ENCODE data around the gene EZR.

The EZR gene

DNA sequence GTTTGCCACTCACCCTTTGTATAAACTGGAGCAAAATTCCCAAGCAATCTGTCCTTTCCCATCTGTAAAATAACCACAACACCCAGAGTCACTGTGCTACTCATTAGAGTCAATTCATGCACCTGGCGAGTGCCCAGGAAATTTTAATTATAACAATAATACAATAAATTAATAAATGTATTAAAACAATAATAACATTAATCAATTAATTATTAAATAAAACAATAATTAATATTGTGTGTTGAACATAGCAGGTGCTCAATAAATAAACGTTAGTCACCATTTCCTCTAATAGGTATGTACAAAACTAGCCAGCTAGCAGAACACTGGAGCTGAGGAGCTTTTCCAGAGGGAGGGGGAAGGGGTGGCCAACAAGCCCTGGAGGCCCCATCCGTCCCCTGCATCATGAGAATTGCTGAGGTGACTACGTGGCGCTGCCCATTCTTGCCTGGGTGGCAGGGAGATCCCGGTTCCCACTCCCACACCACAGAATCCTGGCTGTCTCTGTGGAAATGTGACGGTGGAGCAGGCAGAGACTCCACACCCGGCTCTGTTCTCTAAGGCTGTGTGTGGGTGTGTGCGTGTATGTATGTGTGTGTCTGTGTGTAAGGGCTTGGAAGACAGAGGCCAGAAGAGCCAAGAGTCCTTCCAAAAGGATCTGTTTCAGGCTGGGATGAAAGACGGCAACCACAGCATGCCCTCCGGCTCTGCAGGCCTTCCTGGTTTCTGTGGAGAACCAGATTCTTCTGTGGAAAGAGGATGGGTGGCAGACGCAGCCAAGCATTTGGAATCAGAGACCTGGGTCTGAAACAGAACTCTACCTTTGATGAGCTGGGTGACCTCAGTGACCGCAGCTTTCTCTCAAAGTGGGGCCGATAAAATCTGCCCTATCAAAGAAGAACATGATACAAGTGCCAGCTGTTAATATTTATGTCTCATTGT lies 18.8 kb upstream of the EZR start:
- DNase-seq (ENCODE audit: low read depth in 1 of 2, low spot score in 1 of 2), result no peak
- no peak overlapping the region for H3K27ac ChIP-seq (replicated peaks)
- no peak overlapping the region for H3K4me3 ChIP-seq (replicated peaks; ENCODE audit: insufficient read depth, low read length)
- no peaks in the 10 kb centered on the region for H3K27me3 ChIP-seq (ENCODE audit: insufficient read depth, poor library complexity, severe bottlenecking)
- TF ChIP-seq SPI1 (IDR thresholded peaks at IDR 0.05; ENCODE audit: borderline replicate concordance, low read depth) (no peak), GABPA (IDR thresholded peaks at IDR 0.05; ENCODE audit: low read depth) (no peak), POLR2AphosphoS5 (IDR thresholded peaks at IDR 0.05; ENCODE audit: low read depth) (no peak)
- TF ChIP-seq, protein P1, sequence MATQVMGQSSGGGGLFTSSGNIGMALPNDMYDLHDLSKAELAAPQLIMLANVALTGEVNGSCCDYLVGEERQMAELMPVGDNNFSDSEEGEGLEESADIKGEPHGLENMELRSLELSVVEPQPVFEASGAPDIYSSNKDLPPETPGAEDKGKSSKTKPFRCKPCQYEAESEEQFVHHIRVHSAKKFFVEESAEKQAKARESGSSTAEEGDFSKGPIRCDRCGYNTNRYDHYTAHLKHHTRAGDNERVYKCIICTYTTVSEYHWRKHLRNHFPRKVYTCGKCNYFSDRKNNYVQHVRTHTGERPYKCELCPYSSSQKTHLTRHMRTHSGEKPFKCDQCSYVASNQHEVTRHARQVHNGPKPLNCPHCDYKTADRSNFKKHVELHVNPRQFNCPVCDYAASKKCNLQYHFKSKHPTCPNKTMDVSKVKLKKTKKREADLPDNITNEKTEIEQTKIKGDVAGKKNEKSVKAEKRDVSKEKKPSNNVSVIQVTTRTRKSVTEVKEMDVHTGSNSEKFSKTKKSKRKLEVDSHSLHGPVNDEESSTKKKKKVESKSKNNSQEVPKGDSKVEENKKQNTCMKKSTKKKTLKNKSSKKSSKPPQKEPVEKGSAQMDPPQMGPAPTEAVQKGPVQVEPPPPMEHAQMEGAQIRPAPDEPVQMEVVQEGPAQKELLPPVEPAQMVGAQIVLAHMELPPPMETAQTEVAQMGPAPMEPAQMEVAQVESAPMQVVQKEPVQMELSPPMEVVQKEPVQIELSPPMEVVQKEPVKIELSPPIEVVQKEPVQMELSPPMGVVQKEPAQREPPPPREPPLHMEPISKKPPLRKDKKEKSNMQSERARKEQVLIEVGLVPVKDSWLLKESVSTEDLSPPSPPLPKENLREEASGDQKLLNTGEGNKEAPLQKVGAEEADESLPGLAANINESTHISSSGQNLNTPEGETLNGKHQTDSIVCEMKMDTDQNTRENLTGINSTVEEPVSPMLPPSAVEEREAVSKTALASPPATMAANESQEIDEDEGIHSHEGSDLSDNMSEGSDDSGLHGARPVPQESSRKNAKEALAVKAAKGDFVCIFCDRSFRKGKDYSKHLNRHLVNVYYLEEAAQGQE (IDR thresholded peaks at IDR 0.05; ENCODE audit: insufficient replicate concordance, low read depth), result no peak
- TF ChIP-seq, protein P2, sequence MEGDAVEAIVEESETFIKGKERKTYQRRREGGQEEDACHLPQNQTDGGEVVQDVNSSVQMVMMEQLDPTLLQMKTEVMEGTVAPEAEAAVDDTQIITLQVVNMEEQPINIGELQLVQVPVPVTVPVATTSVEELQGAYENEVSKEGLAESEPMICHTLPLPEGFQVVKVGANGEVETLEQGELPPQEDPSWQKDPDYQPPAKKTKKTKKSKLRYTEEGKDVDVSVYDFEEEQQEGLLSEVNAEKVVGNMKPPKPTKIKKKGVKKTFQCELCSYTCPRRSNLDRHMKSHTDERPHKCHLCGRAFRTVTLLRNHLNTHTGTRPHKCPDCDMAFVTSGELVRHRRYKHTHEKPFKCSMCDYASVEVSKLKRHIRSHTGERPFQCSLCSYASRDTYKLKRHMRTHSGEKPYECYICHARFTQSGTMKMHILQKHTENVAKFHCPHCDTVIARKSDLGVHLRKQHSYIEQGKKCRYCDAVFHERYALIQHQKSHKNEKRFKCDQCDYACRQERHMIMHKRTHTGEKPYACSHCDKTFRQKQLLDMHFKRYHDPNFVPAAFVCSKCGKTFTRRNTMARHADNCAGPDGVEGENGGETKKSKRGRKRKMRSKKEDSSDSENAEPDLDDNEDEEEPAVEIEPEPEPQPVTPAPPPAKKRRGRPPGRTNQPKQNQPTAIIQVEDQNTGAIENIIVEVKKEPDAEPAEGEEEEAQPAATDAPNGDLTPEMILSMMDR (IDR thresholded peaks at IDR 0.05; ENCODE audit: insufficient read depth, low read length), result no peak

- no peaks in the 10 kb centered on the region for H3K27me3 ChIP-seq (ENCODE audit: insufficient read depth, poor library complexity, severe bottlenecking)
- peak in 1 of 2 experiments; percentile 15 for DNase-seq (ENCODE audit: low read depth in 1 of 2, low spot score in 1 of 2)
- TF ChIP-seq, protein P2 (IDR thresholded peaks at IDR 0.05; ENCODE audit: insufficient read depth, low read length), result no peak
- TF ChIP-seq POLR2AphosphoS5 (IDR thresholded peaks at IDR 0.05; ENCODE audit: low read depth) (no peak), SPI1 (IDR thresholded peaks at IDR 0.05; ENCODE audit: borderline replicate concordance, low read depth) (no peak), GABPA (IDR thresholded peaks at IDR 0.05; ENCODE audit: low read depth) (no peak)
- TF ChIP-seq, protein P1 (IDR thresholded peaks at IDR 0.05; ENCODE audit: insufficient replicate concordance, low read depth), result no peak
- no peak overlapping the region for H3K4me3 ChIP-seq (replicated peaks; ENCODE audit: insufficient read depth, low read length)
- no peak overlapping the region for H3K27ac ChIP-seq (replicated peaks)
These were observed 17.6 kb upstream of the EZR start for GRCh38 chr6:158836625-158837311.

DNA sequence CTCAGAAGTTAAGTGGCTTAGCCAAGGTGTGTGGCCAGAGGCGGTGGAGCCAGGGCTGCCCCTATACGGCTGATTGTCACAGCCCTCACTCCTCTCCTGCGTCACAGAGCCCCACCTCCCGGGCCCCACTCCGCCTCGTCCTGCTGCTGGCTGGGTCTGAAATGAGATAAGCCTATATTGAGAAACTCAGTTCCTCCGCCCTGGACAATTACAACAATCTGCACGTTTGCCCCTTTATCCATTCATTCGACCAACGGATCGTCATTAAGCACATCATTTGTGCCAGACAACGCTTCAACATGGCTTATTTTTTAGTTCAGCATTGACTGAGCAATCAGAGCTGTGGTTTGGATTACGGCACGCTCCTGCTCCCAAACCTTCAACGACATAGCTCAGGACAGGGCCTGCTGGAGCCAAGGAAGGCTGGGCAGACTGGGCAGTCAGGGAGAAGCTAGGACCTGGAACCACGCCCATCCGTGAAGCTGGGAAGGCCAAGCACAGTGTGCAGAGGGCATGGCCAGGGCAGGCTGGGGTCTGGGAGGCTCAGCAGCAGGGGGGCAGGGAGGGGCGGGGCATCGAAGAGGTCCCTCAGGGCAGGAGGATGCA lies 16.6 kb upstream of the EZR start:
- Histone ChIP-seq H3K4me3 (replicated peaks; ENCODE audit: insufficient read depth, low read length) (no peak overlapping the region), H3K27me3 (ENCODE audit: insufficient read depth, poor library complexity, severe bottlenecking) (no peaks in the 10 kb centered on the region), H3K27ac (replicated peaks) (no peak overlapping the region)
- DNase-seq (ENCODE audit: low read depth in 1 of 2, low spot score in 1 of 2), result peak in 1 of 2 experiments; percentile 9
- TF ChIP-seq, protein P2 (IDR thresholded peaks at IDR 0.05; ENCODE audit: insufficient read depth, low read length), result no peak
- no peak for TF ChIP-seq GABPA (IDR thresholded peaks at IDR 0.05; ENCODE audit: low read depth)
- no peak for TF ChIP-seq SPI1 (IDR thresholded peaks at IDR 0.05; ENCODE audit: borderline replicate concordance, low read depth)
- TF ChIP-seq, protein P1 (IDR thresholded peaks at IDR 0.05; ENCODE audit: insufficient replicate concordance, low read depth), result no peak
- no peak for TF ChIP-seq POLR2AphosphoS5 (IDR thresholded peaks at IDR 0.05; ENCODE audit: low read depth)

Data from HL-60 (cell line).